HL-60/S4 (cell line): ENCODE results near the gene LGI2.
"Not testable (repeated sequence)": the region's sequence is repeated elsewhere in the genome, so short reads cannot be mapped to it uniquely, and the experiment has no call there.

ENCODE experiments used
- in situ Hi-C: fragments of 300-500 bp; cut with MboI; formaldehyde crosslinking; loops from 2 replicates; pipeline ENCODE4 v1.14.3; 2022; ENCODE audit warnings: low sequenced_read_pairs

LGI2 gene

DNA sequence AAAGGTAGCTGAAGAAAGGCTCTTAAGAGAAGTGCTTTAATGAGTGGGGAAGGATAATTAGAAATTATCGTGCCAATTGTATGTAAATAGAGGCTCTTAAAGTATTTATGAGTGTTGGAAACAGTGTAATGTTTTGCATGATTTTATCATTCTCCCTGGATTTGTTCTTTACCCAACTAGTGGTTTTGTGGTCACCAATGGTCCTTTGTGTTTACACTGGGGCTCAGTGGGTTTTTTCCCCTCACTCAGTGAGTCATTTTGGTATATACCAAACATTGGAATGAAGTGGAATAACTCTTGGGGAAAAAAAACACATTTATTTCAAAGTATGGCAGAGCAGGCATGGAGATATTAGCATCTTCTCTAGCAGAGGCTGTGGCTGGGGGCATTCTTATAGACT lies 20.8 kb upstream of the LGI2 start:
- in situ Hi-C loops: no loop called here

DNA sequence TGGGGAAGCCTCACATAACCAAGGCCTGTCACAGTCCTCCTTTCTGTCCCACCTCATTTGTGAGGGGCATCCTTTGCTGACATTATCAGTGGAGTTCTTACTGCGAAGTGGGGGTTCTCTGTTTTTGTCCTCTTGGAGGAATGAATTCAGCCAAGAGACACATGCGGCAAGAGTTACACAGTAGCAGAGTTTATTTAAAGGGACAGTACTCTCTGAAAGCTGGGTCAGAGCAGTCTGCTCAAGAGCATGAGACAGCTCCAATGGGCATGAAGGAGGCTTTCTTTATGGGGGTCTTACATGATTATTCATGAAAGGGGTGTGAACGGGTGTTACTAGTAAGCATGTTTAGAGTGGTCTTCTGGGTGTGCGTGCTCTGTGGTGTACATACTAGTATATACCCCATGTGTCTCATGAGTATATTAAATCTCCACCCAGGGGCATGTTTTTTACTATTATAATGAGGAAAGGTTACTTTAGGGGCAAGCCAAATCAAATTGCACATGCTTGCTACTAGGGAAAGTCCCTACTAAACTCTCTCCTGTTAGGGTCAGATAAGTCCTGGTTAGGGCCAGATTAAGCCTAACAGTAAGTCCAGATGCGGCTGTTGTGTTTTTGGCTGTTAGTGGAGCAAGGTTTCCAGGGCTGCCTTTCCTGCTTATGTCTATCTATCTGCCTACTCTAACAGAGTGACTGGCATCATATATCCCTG lies 19.8 kb upstream of the LGI2 start:
- in situ Hi-C loops: no loop called here

DNA sequence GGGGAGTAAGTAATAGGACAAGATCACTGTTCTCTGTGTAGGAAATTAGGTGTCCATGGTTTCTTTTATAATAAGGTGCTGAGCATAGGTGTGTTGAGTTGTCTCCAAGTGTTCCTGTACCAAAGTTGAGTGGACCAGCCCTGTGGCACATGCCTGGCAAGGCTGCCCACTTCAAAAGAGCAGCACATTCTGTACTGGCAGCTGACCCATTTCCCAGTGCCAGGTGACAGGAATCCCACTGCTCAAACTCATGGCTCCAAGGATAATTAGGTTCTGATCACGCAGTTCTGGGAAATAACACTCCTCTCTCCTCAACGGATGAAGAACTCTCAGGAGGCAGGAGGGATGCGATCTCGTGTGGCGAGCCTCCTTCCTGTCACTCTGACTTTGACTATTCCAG lies 12.8 kb upstream of the LGI2 start:
- in situ Hi-C loops: no loop called here

DNA sequence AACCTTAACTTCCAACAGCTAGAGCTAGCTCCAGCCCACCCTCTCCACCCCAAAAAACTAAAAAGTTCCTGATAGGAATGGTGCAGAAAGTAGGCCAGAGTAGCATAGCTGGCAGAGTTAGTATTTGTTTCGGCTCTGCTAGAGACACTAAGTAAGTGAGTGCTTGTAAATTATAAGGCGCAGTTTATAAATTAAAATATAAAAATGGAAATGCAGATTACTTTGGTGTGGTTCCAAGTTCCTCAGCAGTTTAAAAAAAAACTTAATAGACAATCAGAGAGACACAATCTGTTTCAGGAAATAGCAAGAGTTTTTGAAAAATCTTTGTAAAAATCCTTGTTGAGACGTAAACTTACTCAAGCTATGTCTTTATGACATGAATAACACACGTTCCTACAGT lies 2.8 kb upstream of the LGI2 start:
- in situ Hi-C loops: no loop called here

DNA sequence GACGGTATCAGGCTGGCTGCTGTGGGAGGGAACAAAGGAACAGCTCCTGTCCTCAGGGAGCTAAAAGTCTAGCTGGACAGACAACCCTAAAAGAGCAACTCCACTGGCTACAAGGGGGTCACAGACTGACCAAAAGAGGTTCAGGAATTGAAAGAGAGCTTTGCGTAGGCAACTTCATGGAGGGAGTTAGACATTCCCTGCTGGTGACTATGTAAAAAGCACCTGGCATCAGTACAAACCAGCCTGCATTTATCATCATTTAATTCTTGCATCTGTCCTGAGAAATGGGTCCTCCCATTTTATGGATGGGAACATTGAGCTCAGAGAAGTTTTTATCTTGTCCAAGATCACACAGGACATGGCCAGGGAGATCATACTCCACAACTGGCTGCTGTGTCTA lies 1.4 kb upstream of the LGI2 start:
- in situ Hi-C loops: no loop called here

DNA sequence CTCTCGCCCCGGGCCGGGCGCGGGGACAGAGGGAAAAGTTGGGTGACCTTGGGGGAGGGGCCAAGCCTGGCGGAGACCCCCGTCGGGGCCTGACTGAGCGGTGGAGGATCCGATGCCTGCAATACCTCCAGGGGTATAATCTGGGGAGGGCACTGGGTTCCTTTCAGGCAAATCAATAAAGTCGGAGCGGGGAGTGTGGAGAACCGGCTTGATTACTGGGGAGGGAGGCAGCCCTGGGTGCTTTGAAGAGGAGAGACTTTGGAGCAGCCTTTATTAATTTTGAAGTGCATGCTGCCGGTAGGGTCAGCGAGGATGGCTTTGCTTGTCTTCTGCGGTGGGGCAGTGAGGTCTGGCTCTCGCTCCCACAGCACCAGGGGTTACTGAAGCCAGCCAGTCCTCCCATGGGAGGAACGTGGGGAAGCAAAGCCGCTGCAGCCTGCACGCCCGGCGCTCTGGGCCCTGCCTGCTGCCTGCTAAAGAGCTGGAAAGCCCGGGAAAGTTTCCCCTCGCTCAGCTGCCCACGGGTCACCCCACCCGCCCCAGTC lies 403 bp upstream of the LGI2 start:
- in situ Hi-C loops: no loop called here

DNA sequence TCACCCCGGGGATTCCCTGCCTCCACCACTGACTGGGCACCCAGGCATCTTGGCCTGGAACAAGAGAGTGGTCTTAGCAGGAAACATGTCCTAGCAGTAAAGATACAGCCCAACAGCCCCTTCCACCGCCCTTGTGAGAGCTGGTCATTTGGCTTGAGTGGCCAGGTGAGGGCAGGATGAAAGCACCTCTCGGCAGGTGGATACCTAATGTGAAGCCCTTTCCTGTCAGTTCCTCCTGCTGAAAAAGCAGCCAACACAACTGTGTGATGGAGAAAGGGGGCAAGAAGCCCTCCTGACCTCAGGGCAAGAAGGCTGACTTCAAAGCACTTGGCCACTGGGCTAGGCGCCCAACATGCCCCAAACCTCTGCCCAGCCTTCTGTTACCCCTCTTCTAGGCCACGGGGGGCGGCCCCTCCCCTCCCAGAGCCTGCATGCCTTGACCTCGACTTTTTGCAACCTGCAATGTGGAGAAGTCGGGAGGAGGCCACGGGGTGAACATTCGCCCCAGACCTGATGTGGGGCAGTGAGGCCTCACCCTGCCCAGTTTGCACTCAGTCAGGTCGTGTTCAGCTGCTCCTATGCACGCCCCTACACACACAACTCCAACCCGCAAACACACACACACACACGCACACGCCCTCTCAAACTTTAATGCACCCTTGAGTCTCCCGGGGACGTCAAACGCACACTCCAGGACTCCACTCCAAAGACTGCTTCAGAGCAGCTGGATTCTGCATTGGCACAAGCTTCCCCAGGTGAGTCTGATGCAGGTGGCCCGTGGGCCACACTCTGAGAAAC lies 1.1 kb downstream of the LGI2 start:
- in situ Hi-C loops: no loop called here

DNA sequence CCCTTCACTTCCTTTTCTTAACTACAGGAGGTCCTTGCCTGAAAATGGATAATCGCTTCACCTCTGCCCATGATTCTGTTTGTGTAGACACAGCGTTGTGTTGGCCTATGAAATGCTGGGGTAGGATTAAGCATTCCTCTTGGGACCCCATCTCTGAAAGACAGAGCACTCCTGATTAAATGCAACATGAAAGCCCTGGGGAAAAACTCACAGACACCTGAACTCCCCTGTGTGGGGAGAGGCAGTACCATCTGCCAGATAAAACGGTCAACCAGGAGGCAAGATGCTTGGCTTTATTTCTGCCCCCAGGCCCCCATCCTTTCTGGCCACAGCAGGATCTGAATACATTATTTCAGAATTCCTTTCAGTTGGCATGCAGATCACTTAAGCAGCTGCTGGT lies 1.9 kb downstream of the LGI2 start:
- in situ Hi-C loops: no loop called here

DNA sequence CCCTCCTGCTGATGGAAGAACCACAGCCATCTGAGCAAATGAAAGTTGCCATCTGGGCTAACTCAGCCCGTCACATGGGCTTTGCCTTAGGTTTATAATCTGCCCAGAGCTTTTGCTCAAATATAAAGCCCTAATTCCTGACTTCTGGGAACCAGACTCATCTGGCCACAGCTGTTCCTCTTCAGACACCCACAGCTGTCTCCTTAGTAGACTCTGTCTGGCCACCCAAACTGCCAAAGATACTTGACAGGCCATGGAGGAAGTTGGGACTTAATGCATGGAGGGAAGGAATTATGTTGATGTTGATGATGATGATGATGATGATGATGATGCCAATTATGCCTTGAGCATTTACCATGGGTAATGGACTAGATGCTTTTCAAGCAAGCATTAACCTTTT lies 8.0 kb downstream of the LGI2 start:
- in situ Hi-C loops: no loop called here

DNA sequence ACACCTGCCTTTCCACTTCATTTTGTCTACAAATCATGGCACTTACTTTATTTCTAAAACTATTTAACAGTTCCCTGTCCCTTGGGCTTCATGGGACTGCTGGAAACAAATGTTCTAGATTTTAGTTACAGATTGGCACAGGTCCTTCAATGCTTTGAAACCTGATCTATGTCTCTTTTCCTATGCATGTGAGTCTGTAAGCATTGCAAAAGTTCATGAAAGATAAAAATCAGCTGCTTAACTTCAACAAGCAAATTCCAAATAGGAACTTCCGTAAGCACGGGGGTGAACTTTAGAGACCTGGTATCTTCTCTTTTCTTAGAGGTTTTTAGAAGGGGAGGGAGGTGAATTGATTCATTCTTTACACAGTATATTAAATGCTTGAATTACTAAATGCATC lies 9.5 kb downstream of the LGI2 start:
- in situ Hi-C loops: no loop called here

DNA sequence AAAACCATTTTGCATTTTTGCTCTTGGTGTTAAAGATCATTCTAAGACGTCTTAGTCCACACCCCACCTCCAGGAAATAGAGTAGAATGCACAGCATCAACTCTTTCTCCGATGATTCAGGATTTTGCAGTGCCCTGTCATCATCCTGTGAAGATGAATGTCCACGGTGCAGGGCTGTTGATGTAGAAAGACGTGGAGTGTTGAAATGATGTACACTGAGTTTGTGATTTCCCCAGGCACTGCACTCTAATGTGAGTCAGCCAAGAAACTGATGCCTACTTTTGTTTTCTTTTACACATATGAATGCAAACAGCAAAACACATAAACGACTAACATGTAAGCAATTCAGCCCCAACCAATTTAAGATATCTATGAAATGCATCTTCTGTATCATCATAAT lies 10.5 kb downstream of the LGI2 start:
- in situ Hi-C loops: no loop called here

DNA sequence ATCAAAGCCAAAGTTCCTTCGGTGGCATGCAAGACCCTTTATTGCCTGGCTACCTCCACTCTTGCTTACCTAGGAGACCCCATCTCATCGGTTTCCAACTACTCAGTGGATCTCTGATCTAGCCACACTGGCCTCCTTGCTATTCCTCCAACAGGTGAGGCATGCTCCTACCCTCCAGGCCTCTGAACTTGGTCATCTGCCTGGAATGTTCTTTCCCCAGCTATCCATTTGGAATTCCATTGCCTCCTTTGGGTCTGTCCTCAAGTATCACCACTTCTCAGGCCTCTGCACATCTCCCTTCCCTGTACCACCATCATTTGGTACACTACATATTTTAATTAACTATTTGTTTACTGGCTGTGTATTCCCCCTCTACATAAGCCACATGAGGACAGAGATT lies 11.2 kb downstream of the LGI2 start:
- in situ Hi-C loops: no loop called here

DNA sequence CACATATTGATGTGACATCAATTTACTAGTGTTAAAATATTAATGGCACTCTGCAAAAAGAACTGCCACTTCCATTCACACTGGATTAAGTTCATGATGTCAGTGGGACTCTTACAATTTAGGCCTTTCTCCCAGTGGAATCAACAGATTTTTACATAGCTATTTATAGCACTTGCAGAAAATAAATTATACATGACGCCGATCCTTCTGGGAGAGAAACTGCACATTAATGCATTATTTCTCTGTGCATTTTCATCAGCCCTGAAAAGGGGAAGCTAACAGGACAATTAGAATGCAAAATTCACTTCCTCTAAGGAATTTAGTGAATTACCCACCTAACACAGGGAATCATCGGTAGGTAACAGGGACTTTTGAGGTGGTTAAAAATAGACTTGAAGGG lies 15.7 kb downstream of the LGI2 start:
- in situ Hi-C loops: no loop called here

DNA sequence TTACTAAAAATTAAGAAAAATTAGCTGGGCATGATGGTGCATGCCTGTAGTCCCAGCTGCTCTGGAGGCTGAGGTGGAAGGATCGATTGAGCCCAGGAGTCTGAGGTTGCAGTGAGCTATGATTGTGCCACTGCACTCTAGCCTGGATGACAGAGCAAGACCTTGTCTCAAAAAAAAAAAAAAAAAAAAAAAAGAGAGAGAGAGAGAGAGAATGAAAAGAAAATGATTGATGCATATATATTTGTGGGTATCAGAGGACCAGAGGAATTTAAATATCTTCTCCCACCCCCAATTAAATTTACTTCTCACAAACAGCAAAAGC lies 16.1 kb downstream of the LGI2 start:
- in situ Hi-C loops: not testable (repeated sequence)

DNA sequence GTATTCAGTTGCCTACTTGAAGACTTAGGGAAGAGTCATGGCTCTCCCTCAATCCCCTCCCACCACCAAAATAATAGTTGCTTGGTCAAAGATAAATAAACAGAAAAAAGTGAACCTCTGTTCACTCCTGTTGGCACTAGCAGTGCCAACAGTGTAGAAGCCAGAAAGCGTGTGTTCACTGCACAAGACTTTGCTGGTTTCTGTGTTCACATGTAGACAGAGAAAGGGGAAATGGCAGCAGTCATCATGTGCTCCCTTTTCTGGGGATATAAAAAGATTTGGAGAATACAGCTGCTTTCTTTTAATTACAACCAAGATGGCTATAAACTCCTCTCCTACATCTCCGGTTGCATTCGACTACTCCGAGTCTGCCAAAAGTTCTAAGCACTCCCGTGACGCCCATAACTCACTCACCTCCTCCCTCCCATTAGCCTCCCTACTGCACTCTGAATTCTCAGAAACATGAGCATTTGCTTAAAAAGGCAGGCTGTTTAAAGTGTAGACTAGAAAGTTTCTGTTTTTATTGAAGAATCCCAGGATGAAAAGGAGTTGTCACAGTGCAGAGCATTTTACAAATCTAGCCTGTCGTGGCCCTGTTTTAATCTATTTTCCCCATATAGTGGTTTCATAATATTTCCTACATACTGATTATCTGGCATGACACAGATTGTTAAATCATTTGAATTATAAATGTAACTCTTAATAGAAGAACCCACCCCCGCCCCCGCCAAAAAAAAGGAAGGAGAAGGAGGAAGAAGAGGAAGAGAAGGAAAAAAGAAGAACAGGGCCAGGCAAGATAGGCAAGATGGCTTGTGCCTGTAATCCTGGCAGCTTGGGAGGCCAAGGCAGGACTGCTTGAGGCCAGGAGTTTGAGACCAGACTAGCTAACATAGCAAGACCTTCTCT lies 16.7 kb downstream of the LGI2 start:
- in situ Hi-C loops: no loop called here

DNA sequence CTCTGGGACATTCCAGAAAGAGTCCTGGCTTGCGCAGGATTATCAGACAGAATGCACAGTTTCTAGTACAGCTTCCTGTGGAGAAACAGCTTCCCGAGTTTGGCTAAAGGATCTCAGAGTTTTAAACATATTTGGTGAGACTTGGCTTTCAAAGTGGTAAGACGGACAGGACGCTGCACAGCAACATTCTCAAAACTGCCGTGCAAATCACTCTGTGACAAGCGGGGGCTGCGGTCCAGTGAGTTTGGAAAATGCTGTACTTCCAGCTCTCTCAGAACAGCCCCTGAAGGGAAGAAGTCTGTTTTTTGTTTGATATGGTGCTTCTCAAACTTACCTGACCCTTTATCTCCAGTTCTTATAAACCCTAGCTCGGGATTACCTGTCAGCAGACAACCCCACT lies 18.1 kb downstream of the LGI2 start:
- in situ Hi-C loops: no loop called here

DNA sequence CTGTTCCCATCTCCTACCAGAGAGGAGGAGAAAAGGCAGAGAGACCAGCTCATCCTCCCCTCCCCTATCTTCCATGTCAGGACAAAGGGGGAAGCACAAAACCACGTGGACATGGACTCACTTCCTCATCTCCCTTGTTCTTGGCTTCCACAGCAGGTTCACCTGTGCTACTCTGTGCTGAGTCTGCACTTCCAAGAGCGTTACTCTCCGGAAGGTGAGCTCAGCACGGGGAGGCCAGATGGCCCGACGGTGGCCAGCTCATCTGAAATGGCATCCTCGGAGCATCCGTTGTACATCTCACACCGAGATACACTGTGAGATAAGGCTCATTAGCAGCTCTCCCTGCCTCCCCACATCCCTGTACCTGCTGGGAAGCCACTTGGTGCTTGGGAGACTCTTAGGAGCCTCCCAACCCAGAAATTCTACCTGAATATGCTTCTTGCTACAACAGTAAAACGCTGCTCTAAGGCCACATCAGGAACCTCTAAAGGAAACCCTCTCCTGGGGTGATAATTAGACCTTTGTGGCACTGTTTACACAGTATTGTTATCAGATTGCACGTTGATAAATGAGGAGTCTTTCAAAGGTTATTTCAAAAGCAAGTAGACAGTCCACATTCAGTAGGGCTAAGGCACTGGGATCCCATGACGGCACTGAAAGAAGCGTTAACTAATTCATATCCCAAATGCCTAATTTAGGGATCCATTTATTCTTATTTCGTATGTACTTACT lies 19.4 kb downstream of the LGI2 start:
- in situ Hi-C loops: no loop called here

DNA sequence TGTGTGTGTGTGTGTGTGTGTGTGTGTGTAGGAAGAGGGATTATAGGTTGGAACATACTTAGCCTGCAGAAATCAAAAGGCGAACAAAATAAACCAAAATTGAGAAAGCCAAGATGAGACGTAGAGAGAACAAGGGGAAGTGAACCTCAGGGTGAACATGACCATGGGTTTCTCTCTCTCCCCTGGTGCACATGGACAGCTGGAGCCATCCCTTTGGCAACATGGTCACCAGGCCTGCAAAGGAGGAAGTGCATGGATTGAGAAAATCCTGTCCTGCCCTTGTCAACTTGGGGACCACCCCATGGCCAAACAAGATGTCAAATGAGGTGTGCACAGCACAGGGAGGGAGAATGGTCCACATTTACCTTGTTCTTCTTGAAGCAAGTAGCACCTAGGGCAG lies 23.1 kb downstream of the LGI2 start:
- in situ Hi-C loops: no loop called here

DNA sequence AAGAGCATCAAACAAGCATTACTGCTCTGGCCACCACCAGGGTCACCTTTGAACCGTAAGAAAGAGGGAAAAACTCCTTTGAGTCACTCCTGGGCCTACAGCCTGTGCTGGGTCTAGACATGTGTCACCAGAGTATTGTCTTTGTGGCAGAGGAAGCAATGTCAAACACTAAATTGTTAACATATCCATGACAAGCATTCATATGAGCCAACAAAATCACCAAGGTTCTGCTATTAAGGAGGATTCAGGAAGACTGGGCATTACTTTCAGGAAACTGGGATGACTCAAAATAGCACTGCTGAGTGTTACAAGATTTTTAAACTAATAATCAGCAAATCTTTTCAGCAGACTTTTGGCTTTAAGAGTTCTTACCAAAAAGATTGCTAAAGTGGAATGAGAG lies 28.1 kb downstream of the LGI2 start:
- in situ Hi-C loops: no loop called here

DNA sequence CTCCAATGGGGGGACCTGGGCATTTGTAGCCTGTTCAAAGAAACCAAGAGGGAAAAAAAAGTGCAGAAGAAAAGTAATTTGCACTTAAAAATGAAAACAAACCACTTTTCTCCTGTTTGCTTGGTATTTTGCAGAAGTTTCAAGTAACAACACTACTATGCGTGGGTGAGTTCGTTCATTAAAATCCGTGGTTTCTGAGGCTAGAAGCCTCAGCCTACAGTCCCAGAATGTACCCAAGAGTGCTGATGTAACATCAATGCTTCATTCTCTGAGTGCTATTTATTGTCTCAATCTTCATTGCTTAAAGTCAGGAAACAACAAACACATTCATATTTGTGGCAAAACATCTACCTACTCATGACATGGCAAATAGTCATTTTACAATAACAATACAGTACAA lies 29.2 kb downstream of the LGI2 start:
- in situ Hi-C loops: no loop called here

DNA sequence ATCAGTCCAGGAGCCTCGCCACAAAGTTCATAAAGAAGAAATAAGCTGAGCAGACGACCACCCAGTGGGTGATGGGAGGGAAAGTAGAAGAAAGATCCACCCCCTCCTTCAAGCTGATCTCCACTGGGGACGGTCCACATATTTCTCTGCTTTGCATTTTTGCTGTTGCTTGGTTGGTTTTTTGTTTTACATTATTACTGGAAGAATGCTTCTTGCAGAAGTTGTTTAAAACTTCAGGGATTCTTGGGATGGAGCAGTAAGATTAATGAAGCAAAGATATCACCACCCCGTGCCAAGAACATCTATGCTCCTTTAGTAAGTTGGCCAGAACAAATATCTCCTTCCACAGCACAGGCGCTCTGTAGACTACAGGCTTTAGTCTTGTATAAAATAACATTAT lies 30.1 kb downstream of the LGI2 start:
- in situ Hi-C loops: no loop called here
